Right lobe of liver (tissue), 4 donors: Measurements from ENCODE around the gene ANKRD63.

Source experiments
- POLR2A ChIP-seq: fragments of 450-650 bp; IDR thresholded peaks from one replicate; pipeline ENCODE4 v1.6.1; 2017; ENCODE audit warnings: antibody characterized with exemption, mild to moderate bottlenecking
- TF ChIP-seq, protein P1 (sequence below), 4 donors: fragments of 200-600 bp in 3 of 4; fragments of 450-650 bp in 1 of 4; IDR thresholded peaks; one replicate each; pipeline versions ENCODE4 v1.5.1 to v1.8.0; 2016 to 2022; ENCODE audit warnings: antibody characterized with exemption in 4 of 4, mild to moderate bottlenecking in 2 of 4
- donor health status: DM: no; HTN: no; CAD: no.
- donor health status: DM: no; HTN: no; CAD: no.
- donor health status: DM: no; HTN: yes; CAD: no.

DNA sequence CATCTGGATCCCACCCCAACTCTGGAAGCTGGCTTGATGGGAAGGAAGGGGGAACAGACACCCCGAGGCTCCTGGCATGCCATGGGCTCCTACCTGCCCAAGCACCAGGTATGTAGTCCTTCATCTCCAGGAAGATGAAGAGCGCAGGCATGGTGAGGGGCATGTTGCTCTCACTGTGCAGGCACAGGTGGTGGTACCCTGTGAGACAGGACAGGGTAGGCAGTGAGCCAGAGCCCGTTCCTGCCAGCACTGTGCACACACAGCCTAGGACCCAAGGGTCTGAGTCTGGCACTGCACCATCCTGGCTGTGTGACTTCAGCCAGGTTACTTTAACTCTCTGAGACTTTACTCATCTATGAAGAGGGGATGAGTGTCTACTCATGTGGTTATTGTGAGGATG, 9.4 kb upstream of the ANKRD63 start:
- TF ChIP-seq, protein P1, sequence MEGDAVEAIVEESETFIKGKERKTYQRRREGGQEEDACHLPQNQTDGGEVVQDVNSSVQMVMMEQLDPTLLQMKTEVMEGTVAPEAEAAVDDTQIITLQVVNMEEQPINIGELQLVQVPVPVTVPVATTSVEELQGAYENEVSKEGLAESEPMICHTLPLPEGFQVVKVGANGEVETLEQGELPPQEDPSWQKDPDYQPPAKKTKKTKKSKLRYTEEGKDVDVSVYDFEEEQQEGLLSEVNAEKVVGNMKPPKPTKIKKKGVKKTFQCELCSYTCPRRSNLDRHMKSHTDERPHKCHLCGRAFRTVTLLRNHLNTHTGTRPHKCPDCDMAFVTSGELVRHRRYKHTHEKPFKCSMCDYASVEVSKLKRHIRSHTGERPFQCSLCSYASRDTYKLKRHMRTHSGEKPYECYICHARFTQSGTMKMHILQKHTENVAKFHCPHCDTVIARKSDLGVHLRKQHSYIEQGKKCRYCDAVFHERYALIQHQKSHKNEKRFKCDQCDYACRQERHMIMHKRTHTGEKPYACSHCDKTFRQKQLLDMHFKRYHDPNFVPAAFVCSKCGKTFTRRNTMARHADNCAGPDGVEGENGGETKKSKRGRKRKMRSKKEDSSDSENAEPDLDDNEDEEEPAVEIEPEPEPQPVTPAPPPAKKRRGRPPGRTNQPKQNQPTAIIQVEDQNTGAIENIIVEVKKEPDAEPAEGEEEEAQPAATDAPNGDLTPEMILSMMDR (IDR thresholded peaks at IDR 0.05): no peak
- no peak for TF ChIP-seq POLR2A
